Measurements from ENCODE around the gene TBCD. TPM values are rescaled to one million over a fixed set of nuclear protein-coding genes. Genes with fewer than 3 reads are reported as not detected.

Gene TBCD
- total RNA-seq, 2 experiments from 2014 or later: 155 to 157 TPM

GRCh38 chr17:82858376-82859126, 106.7 kb downstream of the TBCD start:
- Mint-ChIP-seq H3K9me3 (no peaks in the 10 kb centered on the region), H3K4me1 (peaks cover 62% of the 10 kb centered on the region), H3K4me3 (peak overlapping the region; percentile 80), H3K27me3 (no peaks in the 10 kb centered on the region), H3K27ac (peak overlapping the region; percentile 98), H3K36me3 (ENCODE audit: low read depth) (peaks cover 23% of the 10 kb centered on the region)
- no peak for DNase-seq
- ChIA-PET CTCF (interaction anchor here (0.6 to 1.1 kb wide), 2 partner anchors 12 to 87 kb away, joined by 3 read pairs; no protein-coding TSS in a partner anchor), POLR2A (interaction anchor here (0.6 kb wide), 1 partner anchor 1967 kb away, joined by 6 read pairs; no protein-coding TSS in a partner anchor)

GRCh38 chr17:82859431-82860403, 107.9 kb downstream of the TBCD start:
- no peaks in the 10 kb centered on the region for H3K9me3 Mint-ChIP-seq

GRCh38 chr17:82860606-82861392, 108.9 kb downstream of the TBCD start:
- no peaks in the 10 kb centered on the region for H3K9me3 Mint-ChIP-seq
- H3K27ac Mint-ChIP-seq: peak overlapping the region; percentile 98
- no peak for DNase-seq
- H3K4me1 Mint-ChIP-seq: peaks cover 79% of the 10 kb centered on the region
- no peaks in the 10 kb centered on the region for H3K27me3 Mint-ChIP-seq
- ChIA-PET CTCF (interaction anchor here (1.0 to 1.1 kb wide), 2 partner anchors 35 to 79 kb away, joined by 3 to 5 read pairs; no protein-coding TSS in a partner anchor), POLR2A (interaction anchor here (0.6 kb wide), 1 partner anchor 25 kb away, joined by 3 read pairs; no protein-coding TSS in a partner anchor)
- peak overlapping the region; percentile 80 for H3K4me3 Mint-ChIP-seq
- peaks cover 26% of the 10 kb centered on the region for H3K36me3 Mint-ChIP-seq (ENCODE audit: low read depth)

More at GRCh38 chr17:82859431-82860403, 107.9 kb downstream of the TBCD start:
- CTCF ChIA-PET: interaction anchor here (0.8 to 1.0 kb wide), 2 partner anchors 16 to 36 kb away, joined by 3 read pairs; no protein-coding TSS in a partner anchor
- Mint-ChIP-seq H3K4me1 (peaks cover 68% of the 10 kb centered on the region), H3K27ac (peak overlapping the region; percentile 98), H3K36me3 (ENCODE audit: low read depth) (peaks cover 26% of the 10 kb centered on the region), H3K27me3 (no peaks in the 10 kb centered on the region), H3K4me3 (peak overlapping the region; percentile 80)
- peak; percentile 71 for DNase-seq
- POLR2A ChIA-PET: interaction anchor here (0.6 kb wide), 1 partner anchor 26 kb away, joined by 3 read pairs; no protein-coding TSS in a partner anchor

- POLR2A ChIA-PET: no interaction called here
- Mint-ChIP-seq H3K27ac (peak overlapping the region; percentile 63), H3K27me3 (no peaks in the 10 kb centered on the region), H3K9me3 (no peaks in the 10 kb centered on the region), H3K4me1 (peaks cover 84% of the 10 kb centered on the region), H3K36me3 (ENCODE audit: low read depth) (peaks cover 26% of the 10 kb centered on the region), H3K4me3 (peak overlapping the region; percentile 80)
- DNase-seq: no peak
- CTCF ChIA-PET: interaction anchor here (1.1 kb wide), 1 partner anchor 79 kb away, joined by 5 read pairs; no protein-coding TSS in a partner anchor
Measured at GRCh38 chr17:82861393-82861775, 109.5 kb downstream of the TBCD start.

- H3K4me3 Mint-ChIP-seq: no peak overlapping the region
- peaks cover 85% of the 10 kb centered on the region for H3K4me1 Mint-ChIP-seq
- no peak for DNase-seq
- H3K27me3 Mint-ChIP-seq: no peaks in the 10 kb centered on the region
- POLR2A ChIA-PET: no interaction called here
- no peaks in the 10 kb centered on the region for H3K9me3 Mint-ChIP-seq
- CTCF ChIA-PET: no interaction called here
- peak overlapping the region; percentile 99 for H3K27ac Mint-ChIP-seq
- H3K36me3 Mint-ChIP-seq (ENCODE audit: low read depth): peaks cover 25% of the 10 kb centered on the region
Measured at GRCh38 chr17:82862191-82862590, 110.3 kb downstream of the TBCD start.

GRCh38 chr17:82862737-82863382, 111.0 kb downstream of the TBCD start:
- peaks cover 30% of the 10 kb centered on the region for H3K36me3 Mint-ChIP-seq (ENCODE audit: low read depth)
- DNase-seq: no peak
- H3K9me3 Mint-ChIP-seq: no peaks in the 10 kb centered on the region
- H3K27ac Mint-ChIP-seq: peak overlapping the region; percentile 99
- H3K27me3 Mint-ChIP-seq: no peaks in the 10 kb centered on the region
- peak overlapping the region; percentile 77 for H3K4me3 Mint-ChIP-seq
- ChIA-PET CTCF (interaction anchor here (1.1 to 2.0 kb wide), 7 partner anchors 9 to 194 kb away, joined by 3 to 12 read pairs (median 3); no protein-coding TSS in a partner anchor), POLR2A (no interaction called here)
- H3K4me1 Mint-ChIP-seq: peaks cover 86% of the 10 kb centered on the region

GRCh38 chr17:82863383-82863940, 111.6 kb downstream of the TBCD start:
- Mint-ChIP-seq H3K27ac (peak overlapping the region; percentile 99), H3K36me3 (ENCODE audit: low read depth) (peaks cover 31% of the 10 kb centered on the region), H3K4me3 (peak overlapping the region; percentile 77), H3K27me3 (no peaks in the 10 kb centered on the region), H3K9me3 (no peaks in the 10 kb centered on the region), H3K4me1 (peaks cover 83% of the 10 kb centered on the region)
- POLR2A ChIA-PET: no interaction called here
- CTCF ChIA-PET: interaction anchor here (0.7 to 2.0 kb wide), 12 partner anchors 10 to 195 kb away, joined by 3 to 12 read pairs (median 3); no protein-coding TSS in a partner anchor
- DNase-seq: no peak

- Mint-ChIP-seq H3K4me1 (peaks cover 81% of the 10 kb centered on the region), H3K4me3 (peak overlapping the region; percentile 77), H3K27ac (peak overlapping the region; percentile 99), H3K36me3 (ENCODE audit: low read depth) (peaks cover 28% of the 10 kb centered on the region), H3K9me3 (no peaks in the 10 kb centered on the region), H3K27me3 (no peaks in the 10 kb centered on the region)
- ChIA-PET CTCF (interaction anchor here (0.7 to 2.0 kb wide), 14 partner anchors 10 to 195 kb away, joined by 3 to 12 read pairs (median 4); no protein-coding TSS in a partner anchor), POLR2A (no interaction called here)
- DNase-seq: peak; percentile 95
Measured at GRCh38 chr17:82863941-82864712, 112.3 kb downstream of the TBCD start.

- H3K4me3 Mint-ChIP-seq: peak overlapping the region; percentile 77
- no peaks in the 10 kb centered on the region for H3K9me3 Mint-ChIP-seq
- H3K27me3 Mint-ChIP-seq: no peaks in the 10 kb centered on the region
- ChIA-PET CTCF (interaction anchor here (1.1 to 2.0 kb wide), 6 partner anchors 11 to 211 kb away, joined by 3 to 12 read pairs (median 6); no protein-coding TSS in a partner anchor), POLR2A (no interaction called here)
- H3K27ac Mint-ChIP-seq: peak overlapping the region; percentile 99
- H3K36me3 Mint-ChIP-seq (ENCODE audit: low read depth): peaks cover 25% of the 10 kb centered on the region
- peaks cover 75% of the 10 kb centered on the region for H3K4me1 Mint-ChIP-seq
- no peak for DNase-seq
Measured at GRCh38 chr17:82864713-82865248, 112.9 kb downstream of the TBCD start.

GRCh38 chr17:82865274-82865673, 113.4 kb downstream of the TBCD start:
- ChIA-PET CTCF (interaction anchor here (0.6 to 1.7 kb wide), 5 partner anchors 11 to 210 kb away, joined by 3 to 7 read pairs (median 4); no protein-coding TSS in a partner anchor), POLR2A (no interaction called here)
- H3K27ac Mint-ChIP-seq: peak overlapping the region; percentile 99
- no peaks in the 10 kb centered on the region for H3K9me3 Mint-ChIP-seq
- no peaks in the 10 kb centered on the region for H3K27me3 Mint-ChIP-seq
- no peak for DNase-seq
- peak overlapping the region; percentile 77 for H3K4me3 Mint-ChIP-seq
- H3K36me3 Mint-ChIP-seq (ENCODE audit: low read depth): peaks cover 24% of the 10 kb centered on the region
- H3K4me1 Mint-ChIP-seq: peaks cover 75% of the 10 kb centered on the region
